ENCODE data around the gene TRIM46.
"Not testable (repeated sequence)": the region's sequence is repeated elsewhere in the genome, so short reads cannot be mapped to it uniquely, and the experiment has no call there.

TRIM46 gene

GRCh38 chr1:155137154-155137949 is 36.3 kb upstream of the TRIM46 start:
- no peak for DNase-seq (ENCODE audit: low spot score)

- DNase-seq (ENCODE audit: low spot score): peak; percentile 91
Measured at GRCh38 chr1:155139895-155140629, 33.6 kb upstream of the TRIM46 start, which contains the start of gene DPM3. Gene DPM3 (minus strand): TSS chr1:155140531. CDS start chr1:155140240, 291 bp downstream.

DNA sequence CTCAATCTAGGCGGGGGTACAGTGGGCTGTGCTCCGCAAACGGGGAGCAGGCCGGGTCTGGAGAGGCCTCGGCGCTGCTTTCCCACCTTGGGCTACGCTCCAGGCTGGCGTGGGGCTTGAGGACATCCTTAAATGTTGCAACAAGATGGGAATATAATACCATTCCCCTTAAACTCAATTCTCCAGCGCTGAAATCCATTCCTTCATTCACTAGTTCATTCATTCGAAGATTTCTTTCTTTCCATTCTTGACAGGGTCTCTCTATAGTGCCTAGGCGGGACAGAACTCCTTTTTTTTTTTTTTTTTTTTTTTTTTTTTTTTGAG is 33.1 kb upstream of the TRIM46 start:
- no peak for DNase-seq (ENCODE audit: low spot score)

GRCh38 chr1:155141749-155142148 is 31.9 kb upstream of the TRIM46 start:
- no peak for DNase-seq (ENCODE audit: low spot score)

DNA sequence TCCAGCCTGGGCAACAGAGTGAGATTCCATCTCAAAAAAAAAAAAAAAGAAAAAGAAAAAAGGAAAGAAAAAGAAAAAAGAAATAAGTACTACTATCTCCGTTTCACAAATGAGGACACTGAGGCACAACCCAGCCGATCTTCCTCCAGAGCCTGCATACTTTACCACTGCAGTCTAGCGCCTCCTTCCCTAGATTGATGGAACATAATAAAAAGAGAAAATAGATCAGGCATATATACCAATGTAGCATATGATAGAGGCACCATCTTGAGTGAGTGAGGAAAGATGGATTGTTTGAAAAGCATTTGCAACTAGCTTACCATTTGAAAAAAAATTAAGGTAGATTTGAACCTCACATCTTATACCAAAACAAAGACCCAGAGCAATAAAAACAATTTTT is 28.2 kb upstream of the TRIM46 start:
- no peak for DNase-seq (ENCODE audit: low spot score)

DNA sequence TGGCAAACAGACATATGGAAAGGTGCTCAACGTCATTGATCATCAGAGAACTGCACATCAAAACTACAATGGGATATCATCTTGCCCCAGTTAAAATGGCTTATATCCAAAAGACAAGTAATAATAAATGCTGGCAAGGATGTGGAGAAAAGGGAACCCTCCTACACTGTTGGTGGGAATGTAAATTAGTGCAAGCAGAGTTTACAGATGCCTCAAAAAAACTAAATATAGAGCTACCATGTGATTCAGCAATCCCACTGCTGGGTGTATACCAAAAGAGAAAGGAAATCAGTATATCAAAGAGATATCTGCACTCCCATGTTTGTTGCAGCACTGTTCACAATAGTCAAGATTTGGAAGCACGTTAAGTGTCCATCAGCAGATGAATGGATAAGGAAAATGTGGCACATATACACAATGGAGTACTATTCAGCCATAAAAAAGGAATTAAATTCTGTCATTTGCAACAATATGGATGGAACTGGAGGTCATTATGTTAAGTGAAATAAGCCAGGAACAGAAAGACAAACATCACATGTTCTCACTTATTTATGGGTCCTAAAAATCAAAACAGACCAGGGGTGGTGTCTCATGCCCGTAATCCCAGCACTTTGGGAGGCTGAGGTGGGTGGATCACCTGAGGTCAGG is 17.5 kb upstream of the TRIM46 start:
- DNase-seq (ENCODE audit: low spot score): not testable (repeated sequence)

- no peak for DNase-seq (ENCODE audit: low spot score)
Measured at GRCh38 chr1:155158991-155159390, 14.7 kb upstream of the TRIM46 start.

DNA sequence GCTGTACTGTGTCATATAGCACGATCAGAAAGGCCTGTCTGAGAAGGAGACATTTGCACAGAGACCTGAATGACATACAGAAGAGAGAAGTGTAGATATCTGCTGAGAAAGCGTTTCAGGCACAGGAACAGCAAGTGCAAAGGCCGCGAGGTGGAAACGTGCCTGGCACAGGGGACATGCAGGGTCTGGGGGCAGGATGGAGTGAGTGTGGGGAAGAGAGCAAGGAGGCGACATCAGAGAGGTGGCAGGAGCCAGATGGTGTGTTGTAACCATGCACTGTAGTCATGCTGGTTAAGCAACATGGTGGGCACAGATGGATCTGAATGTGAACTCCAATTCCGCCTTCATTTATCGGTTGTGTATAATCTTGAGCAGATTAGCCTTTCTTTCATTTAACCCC is 13.5 kb upstream of the TRIM46 start:
- DNase-seq (ENCODE audit: low spot score): no peak

DNA sequence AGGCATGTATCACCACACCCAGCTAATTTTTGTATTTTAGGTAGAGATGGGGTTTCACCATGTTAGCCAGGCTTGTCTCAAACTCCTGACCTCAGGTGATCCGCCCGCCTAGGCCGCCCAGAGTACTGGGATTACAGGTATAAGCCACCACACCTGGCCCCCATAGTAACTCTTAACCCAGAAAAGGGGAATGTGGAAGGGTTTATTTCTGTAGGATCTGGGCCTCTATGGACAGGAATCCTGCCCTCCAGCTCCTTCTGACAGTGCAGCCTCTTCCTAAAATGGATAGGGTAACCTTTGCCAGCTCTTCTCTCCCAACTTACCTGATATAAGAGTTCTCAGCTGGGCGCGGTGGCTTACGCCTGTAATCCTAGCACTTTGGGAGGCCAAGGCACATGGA is 11.0 kb upstream of the TRIM46 start:
- DNase-seq (ENCODE audit: low spot score): not testable (repeated sequence)

GRCh38 chr1:155163785-155164184 is 9.9 kb upstream of the TRIM46 start:
- DNase-seq (ENCODE audit: low spot score): not testable (repeated sequence)

- not testable (repeated sequence) for DNase-seq (ENCODE audit: low spot score)
Measured at GRCh38 chr1:155164625-155165024, 9.0 kb upstream of the TRIM46 start.

GRCh38 chr1:155166051-155166470 is 7.6 kb upstream of the TRIM46 start:
- DNase-seq (ENCODE audit: low spot score): no peak

DNA sequence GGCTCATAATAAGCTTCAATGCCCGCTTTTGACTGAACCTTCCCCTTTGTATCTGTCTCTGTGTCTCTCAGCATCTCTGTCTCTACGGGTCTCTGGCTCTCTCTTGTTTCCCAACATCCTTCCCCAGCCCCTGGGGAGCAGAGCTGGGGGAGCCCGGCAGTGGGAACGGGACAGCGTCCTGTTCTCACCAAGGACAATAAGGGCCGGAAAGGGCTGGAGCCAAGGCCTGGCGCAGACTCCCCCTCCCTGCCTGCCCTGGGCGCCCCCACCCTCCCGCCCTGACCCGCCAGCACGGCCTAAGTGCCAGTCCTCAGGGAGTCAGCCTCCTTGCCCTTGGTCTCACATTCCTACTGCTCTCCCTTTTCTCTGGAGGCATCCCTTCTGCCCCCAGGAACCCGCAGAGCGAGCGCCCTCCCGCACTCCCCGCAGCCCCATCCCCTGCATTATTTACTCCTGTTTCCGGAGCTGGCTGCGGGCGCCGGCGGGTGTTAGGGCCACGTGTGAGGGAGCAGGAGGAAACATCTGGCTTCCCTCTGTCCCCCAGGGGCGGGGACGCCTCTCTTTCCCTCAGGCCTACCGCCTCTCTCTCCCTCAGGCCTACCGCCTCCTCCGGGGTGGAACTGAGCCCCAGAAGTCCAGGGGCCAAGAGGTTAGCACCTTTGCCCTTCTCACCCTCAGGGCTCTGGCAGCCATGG is 7.0 kb upstream of the TRIM46 start:
- peak; percentile 50 for DNase-seq (ENCODE audit: low spot score)

GRCh38 chr1:155167166-155168104 is 6.2 kb upstream of the TRIM46 start:
- DNase-seq (ENCODE audit: low spot score): peak; percentile 91

DNA sequence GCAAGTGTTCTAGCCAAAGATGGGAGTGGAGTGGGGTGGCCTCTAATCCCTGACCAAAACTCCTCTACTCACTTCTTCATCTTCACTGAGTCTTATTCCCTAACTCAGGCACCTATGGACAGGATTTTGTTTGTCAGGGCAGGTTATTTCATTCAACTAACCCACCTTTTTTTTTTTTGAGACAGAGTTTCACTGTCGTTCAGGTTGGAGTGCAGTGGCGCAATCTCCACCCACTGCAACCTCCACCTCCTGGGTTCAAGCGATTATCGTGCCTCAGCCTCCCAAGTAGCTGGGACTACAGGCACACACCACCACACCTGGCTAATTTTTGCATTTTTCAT is 5.6 kb upstream of the TRIM46 start:
- not testable (repeated sequence) for DNase-seq (ENCODE audit: low spot score)

GRCh38 chr1:155168456-155169210 is 5.0 kb upstream of the TRIM46 start:
- no peak for DNase-seq (ENCODE audit: low spot score)

GRCh38 chr1:155169541-155169940 is 4.1 kb upstream of the TRIM46 start:
- DNase-seq (ENCODE audit: low spot score): no peak

- no peak for DNase-seq (ENCODE audit: low spot score)
Measured at GRCh38 chr1:155170101-155170785, 3.4 kb upstream of the TRIM46 start.

DNA sequence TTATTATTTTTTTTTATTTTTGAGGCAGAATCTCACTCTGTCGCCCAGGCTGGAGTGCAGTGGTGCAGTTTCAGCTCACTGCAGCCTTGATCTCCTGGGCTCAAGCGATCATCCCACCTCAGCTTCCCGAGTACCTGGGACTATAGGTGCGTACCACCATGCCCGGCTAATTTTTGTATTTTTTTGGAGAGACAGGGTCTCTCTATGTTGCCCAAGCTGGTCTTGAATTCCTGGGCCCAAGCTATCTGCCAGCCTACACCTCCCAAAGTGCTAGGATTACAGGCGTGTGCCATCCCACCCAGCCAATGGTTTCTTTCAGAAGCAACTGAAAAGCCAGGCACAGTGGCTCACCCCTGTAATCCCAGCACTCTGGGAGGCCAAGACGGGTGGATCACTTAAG is 2.8 kb upstream of the TRIM46 start:
- no peak for DNase-seq (ENCODE audit: low spot score)
